HG03025 (cell line): ENCODE results near the gene EPS8.

Experiments
- ATAC-seq: cut with Tn5 transposase; IDR thresholded peaks from one replicate; pipeline ENCODE4 v1.9.1; 2021; ENCODE audit warnings: mild to moderate bottlenecking, moderate library complexity; ENCODE audit not compliant: unreplicated experiment, low FRiP score

The EPS8 gene

GRCh38 chr12:15662303-15662980 is 126.7 kb downstream of the EPS8 start:
- no peak for ATAC-seq

- ATAC-seq, result no peak
Observed at GRCh38 chr12:15651371-15651770, 137.8 kb downstream of the EPS8 start.

DNA sequence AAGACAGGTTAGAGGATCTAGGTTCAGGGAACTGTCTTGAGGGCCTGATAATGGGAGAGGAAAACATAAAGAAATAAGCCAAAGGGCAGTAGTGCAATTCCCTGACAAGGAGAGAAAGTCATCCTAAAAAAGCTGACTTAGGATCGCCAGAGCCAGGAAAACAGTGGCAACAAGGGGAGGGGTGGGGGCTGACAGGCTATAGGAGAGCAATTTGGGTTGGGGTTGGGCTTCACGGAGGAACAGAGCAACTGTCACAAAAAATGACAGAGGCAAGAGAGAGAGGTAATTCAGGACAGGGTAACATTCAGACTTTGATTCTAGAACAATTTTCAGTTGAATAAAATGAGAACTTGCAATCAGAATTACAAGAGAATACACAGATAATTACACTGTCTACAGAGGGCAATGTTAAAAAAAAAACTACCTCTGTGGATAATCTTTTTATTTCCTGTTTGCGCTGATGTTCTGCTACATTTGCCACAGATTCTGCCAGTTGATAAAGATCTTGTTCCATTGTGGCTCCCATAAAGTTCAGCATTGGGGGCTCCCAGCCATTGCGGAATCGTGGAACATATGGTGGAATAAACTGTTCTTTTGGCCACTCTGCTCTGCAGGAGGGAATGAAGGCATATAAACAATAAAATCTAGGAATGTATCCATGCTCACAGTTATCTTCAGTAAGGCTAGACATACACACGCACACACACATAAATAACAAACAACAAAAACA is 138.6 kb downstream of the EPS8 start:
- ATAC-seq, result no peak

- ATAC-seq, result no peak
Observed at GRCh38 chr12:15649347-15649746, 139.8 kb downstream of the EPS8 start.

DNA sequence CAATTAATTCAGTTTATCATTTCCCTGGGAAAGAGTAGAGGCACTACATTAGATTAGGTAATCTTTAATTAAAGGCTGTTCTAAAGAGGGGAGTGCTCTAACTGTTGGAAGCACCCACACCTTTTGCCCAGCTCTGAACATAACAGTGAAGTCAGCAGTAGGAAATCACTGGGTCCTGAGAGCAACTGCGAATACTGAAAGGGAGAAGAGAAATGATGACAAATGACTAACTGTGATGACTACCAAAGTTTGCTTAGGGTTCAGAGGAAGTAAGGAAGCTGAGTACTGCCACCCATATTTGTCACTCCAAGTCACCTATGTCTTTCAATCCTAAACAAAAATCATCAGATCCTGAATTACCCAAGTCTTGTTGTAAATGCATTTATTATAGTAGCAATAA is 140.6 kb downstream of the EPS8 start:
- ATAC-seq, result no peak

GRCh38 chr12:15646581-15646980 is 142.6 kb downstream of the EPS8 start:
- ATAC-seq, result no peak

DNA sequence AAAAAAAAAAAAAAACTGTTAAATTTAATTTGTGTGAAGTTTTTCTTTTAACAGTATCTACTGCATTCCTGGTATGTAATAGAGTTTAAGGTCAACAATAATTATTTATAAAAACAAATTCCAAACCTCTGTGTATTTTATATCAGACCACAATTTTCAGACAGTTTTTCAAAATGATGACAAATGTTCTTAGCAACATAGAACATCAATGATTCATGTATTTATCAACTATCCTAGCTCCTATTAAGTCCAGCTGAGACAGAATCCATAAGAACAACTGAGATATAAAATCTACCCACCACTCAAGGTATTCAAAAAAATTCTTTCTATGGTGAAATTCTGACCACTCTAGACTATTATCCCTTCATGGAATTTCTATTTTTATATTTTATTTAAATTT is 144.5 kb downstream of the EPS8 start:
- no peak for ATAC-seq

- ATAC-seq, result no peak
Observed at GRCh38 chr12:15638231-15638630, 151.0 kb downstream of the EPS8 start.

GRCh38 chr12:15636060-15636890 is 152.9 kb downstream of the EPS8 start:
- ATAC-seq, result no peak

- no peak for ATAC-seq
Observed at GRCh38 chr12:15634010-15634683, 155.0 kb downstream of the EPS8 start.

- no peak for ATAC-seq
Observed at GRCh38 chr12:15633201-15633600, 156.0 kb downstream of the EPS8 start.

- no peak for ATAC-seq
Observed at GRCh38 chr12:15632708-15633107, 156.5 kb downstream of the EPS8 start.

DNA sequence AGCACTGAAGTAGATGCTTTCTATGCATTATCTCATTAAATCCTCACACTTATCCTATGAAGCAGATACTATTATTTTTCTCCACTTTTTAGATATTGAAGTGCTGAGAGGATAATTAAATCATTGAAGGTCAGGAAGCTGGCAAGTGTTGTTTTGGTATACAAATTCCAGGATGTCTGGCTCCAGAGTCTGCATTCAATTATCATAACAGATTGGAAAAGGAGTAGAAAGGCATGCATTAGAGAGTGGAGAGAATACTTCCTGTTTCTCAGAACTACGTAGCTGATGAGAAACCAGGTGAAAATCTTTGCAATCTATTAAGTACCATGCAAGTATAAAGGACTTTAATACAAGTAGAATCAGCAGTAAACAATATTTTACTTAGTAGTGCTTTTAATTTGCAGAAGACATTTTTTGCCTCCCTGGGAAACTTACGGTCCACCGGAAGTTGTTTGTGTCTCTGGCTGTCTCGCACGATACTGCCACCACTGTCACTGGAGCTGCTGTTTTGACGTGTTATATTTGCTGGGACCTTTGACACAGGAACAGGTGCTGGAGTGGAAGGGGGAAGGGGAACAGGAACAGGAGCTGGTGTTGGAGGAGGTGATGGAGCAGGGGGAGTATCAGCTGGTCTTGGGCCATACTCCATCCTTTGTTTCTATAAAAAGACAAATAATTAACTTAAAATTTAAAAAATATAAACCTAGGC is 158.0 kb downstream of the EPS8 start:
- ATAC-seq, result no peak

DNA sequence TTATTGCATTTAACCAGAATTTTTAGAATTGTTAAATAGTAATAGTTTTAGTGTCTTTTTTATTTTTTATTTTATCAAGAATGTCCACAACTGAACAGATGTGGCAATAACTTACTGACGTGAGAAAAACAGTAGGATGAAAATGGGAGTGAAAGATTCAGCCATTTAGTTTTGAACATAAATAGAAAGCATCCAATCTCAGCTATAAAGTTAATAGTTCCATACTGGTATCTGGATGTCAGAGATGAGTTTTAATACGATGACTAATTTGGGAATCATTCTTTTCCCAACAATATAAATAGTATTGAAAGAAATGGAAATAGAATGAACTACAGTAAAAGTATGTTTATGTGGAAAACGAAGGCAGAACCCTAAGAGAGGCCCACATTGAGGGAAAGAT is 159.4 kb downstream of the EPS8 start:
- no peak for ATAC-seq

DNA sequence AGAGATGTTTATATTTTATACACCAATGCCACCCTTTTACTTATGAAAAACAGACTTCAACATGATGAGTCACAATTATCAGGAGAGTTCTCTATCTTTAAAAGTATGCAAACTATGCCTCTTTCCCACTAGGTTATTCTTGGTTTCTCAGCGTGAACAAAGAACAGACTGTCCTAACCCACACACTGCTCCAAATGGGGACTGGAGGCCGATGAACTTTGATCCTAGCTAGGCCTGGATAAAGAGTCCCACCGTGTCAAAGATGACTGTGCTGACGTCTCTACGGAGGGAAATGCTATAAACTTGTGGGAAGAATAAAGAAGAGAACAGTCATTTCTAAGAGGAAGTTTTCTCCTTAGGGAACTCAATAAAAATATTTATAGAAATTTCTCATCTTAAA is 160.1 kb downstream of the EPS8 start:
- no peak for ATAC-seq

DNA sequence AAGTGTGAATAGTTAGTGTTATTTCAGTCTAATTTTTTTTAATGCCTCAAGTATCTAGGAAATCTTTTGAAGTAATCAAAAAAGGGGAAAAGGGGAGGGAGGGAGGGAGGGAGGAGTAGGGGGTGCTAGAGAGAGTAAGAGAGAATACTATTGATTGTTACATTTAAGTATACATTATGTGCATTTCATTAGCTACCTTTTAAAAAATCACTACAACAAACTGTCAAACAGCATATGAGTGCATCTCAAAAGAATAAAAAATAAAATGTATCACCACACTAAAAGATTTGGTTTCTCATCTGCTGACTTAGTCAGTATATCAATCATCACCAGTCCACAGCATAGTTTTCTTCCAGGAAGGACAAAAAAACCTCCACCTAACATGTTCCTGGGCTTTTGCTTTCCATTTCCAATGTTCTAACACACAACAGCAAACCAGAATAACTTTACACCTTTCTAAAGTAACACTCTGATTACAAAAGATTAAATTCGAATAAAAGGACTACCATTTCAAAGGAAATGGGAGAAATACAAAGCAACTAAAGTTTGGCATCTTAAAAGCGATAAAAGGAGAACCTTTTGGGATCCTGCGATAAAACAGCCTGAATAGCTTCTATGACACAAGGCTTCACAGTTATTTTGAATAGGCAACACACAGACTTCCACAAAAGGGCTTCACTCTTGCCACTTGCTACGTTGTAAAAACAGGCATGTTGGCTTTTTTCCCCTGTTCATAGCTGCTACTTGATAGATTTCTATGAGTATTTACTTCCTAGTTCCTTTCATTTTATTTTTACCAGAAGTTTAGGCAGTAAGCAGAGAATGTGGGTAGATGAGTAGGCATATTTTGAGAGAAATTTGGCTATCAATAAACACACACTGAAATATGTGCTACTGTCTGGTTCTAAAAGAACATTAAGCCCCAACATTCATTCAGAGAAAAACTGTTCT is 160.9 kb downstream of the EPS8 start:
- ATAC-seq, result no peak

DNA sequence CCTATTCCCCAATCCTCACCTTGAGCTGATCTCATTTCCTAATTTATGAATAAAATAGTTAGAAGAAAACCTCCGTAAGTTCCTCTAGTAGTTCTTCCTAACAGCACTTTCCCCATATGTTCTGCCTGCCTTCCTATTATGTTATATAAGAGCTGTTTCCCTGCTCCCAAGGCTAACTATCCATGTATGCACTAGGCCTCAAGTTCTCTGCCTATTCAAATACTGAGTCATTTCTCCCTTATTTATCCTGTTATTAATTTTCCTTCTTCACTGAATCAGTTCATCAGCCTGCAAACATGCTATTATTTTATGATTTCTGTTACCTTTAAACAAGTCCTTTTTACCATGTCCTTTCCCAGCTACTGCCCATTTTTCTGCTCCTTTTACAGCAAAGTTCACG is 164.1 kb downstream of the EPS8 start:
- no peak for ATAC-seq

DNA sequence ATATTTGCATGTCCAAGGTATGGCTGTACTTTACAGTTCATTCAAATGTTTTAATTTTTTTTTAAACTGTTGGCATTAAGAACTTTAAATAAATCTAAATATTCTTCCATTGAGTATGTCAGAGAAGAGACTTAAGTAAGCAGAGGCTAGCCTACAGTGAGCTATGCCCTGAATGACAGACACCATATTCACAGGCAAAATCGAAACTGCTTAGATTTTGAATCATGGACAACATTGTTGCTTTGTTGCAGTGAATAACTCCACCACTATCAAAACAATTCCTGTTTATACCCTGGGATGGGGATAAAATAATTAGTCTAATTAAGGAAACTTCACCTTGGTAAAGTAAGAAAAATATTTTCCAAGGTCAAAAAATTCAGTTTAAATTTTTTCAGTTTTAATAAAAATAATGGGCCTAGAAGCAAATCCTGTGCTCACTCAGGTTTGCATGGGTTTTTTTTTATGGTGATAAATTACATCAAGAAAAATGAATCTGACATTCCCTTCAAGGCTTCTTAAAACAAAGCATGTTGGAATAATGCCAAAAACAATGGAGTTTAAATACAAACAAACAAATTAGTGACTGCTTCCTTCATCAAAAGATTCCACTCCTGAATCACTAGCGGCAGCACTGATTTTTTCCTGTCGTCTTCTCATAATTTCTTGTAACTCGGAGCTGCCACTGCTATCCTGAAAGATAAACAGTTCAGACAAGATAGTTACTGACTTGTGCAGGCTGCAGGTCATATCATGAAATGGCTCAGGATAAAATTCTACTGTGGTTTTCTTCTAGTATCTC is 168.2 kb downstream of the EPS8 start:
- no peak for ATAC-seq
